PC-9 (cell line): Measurements from ENCODE around the gene PDE1C.

ENCODE experiments used
- EZH2 ChIP-seq: fragments of 200-600 bp; sonication (generic); IDR thresholded peaks from 2 replicates; pipeline ENCODE4 v1.8.0; 2017; ENCODE audit warnings: antibody characterized with exemption, low read depth
- TF ChIP-seq, protein P1 (sequence below): fragments of 200-600 bp; sonication (generic); conservative IDR thresholded peaks from 2 replicates; pipeline ENCODE4 v1.6.1; 2017; ENCODE audit warnings: mixed run types, antibody characterized with exemption, mild to moderate bottlenecking, moderate library complexity

- TF ChIP-seq, protein P1, sequence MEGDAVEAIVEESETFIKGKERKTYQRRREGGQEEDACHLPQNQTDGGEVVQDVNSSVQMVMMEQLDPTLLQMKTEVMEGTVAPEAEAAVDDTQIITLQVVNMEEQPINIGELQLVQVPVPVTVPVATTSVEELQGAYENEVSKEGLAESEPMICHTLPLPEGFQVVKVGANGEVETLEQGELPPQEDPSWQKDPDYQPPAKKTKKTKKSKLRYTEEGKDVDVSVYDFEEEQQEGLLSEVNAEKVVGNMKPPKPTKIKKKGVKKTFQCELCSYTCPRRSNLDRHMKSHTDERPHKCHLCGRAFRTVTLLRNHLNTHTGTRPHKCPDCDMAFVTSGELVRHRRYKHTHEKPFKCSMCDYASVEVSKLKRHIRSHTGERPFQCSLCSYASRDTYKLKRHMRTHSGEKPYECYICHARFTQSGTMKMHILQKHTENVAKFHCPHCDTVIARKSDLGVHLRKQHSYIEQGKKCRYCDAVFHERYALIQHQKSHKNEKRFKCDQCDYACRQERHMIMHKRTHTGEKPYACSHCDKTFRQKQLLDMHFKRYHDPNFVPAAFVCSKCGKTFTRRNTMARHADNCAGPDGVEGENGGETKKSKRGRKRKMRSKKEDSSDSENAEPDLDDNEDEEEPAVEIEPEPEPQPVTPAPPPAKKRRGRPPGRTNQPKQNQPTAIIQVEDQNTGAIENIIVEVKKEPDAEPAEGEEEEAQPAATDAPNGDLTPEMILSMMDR, result no peak
- no peak for TF ChIP-seq EZH2
These were observed 183.2 kb downstream of the PDE1C start for GRCh38 chr7:31887006-31887405.
